ENCODE data around the gene CDKN1B. TPM values are rescaled to one million over a fixed set of nuclear protein-coding genes. Genes with fewer than 3 reads are reported as not detected.
A peak's percentile ranks its signal among the peaks of the same experiment; 100 is the strongest.
"Not testable (repeated sequence)": the region's sequence is repeated elsewhere in the genome, so short reads cannot be mapped to it uniquely, and the experiment has no call there.

The CDKN1B gene
- total RNA-seq, 2 experiments from 2014 or later, result 352 TPM

GRCh38 chr12:12736759-12737676 lies 19.9 kb downstream of the CDKN1B start:
- H3K4me3 ChIP-seq (ENCODE audit: low read length), result peak overlapping the region; percentile 34
- ATAC-seq (ENCODE audit: poor library complexity) (peak; percentile 82), DNase-seq (peak in 13 of 14 experiments; percentile 15 to 87 (median 33))
- POLR2A ChIA-PET, result interaction anchor here (0.5 to 6.2 kb wide), 41 partner anchors 10 to 475 kb away, joined by 3 to 414 read pairs (median 4); partner anchors contain the start of genes BORCS5, CDKN1B, DUSP16 and GPR19
- peaks cover 30% of the 10 kb centered on the region for H3K4me1 ChIP-seq (ENCODE audit: insufficient read depth, low read length)
- no peaks in the 10 kb centered on the region for H3K27me3 ChIP-seq (ENCODE audit: control insufficient read depth in 1 of 2, insufficient read depth in 2 of 2, low read length in 2 of 2)
- no peaks in the 10 kb centered on the region for H3K9me3 ChIP-seq (ENCODE audit: control insufficient read depth in 1 of 2, insufficient read depth in 1 of 2, low read length in 2 of 2)
- Mint-ChIP-seq H3K4me1 (ENCODE audit: low read depth) (peaks cover 41% of the 10 kb centered on the region), H3K9me3 (no peaks in the 10 kb centered on the region), H3K36me3 (ENCODE audit: low read depth) (peaks cover under 1% of the 10 kb centered on the region), H3K4me3 (peak overlapping the region; percentile 58), H3K27ac (peak overlapping the region; percentile 85), H3K27me3 (no peaks in the 10 kb centered on the region)
- TF ChIP-seq CTCF (IDR thresholded peaks at IDR 0.05), result peak; percentile 71
- CTCF ChIA-PET, result interaction anchor here (0.8 to 2.5 kb wide), 34 partner anchors 10 to 403 kb away, joined by 3 to 29 read pairs (median 4); partner anchors contain the start of genes BORCS5, CDKN1B, DDX47 and DUSP16
- peak overlapping the region; percentile 34 to 40 for H3K27ac ChIP-seq (ENCODE audit: low read depth in 1 of 2, low read length in 2 of 2)
- peaks cover 1% of the 10 kb centered on the region for H3K36me3 ChIP-seq (ENCODE audit: insufficient read depth, low read length)
- intact Hi-C loops (cut with DNase I, micrococcal nuclease), result loop anchor here (1.0 to 5.0 kb wide), 8 partner anchors 12 to 361 kb away; partner anchors contain the start of gene GPR19 (in 1 of the 2)

- H3K36me3 Mint-ChIP-seq (ENCODE audit: low read depth); H3K9me3 ChIP-seq (ENCODE audit: control insufficient read depth in 1 of 2, insufficient read depth in 1 of 2, low read length in 2 of 2); H3K27me3 Mint-ChIP-seq; DNase-seq; H3K4me3 ChIP-seq (ENCODE audit: low read length); H3K9me3 Mint-ChIP-seq; ATAC-seq (ENCODE audit: poor library complexity); H3K4me3 Mint-ChIP-seq; H3K27ac ChIP-seq (ENCODE audit: low read depth in 1 of 2, low read length in 2 of 2); H3K27me3 ChIP-seq (ENCODE audit: control insufficient read depth in 1 of 2, insufficient read depth in 2 of 2, low read length in 2 of 2); H3K36me3 ChIP-seq (ENCODE audit: insufficient read depth, low read length): not testable (repeated sequence)
- H3K4me1 Mint-ChIP-seq (ENCODE audit: low read depth), result peaks cover 37% of the 10 kb centered on the region
- CTCF ChIA-PET, result interaction anchor here (0.9 to 2.5 kb wide), 8 partner anchors 11 to 106 kb away, joined by 4 to 29 read pairs (median 16); partner anchors contain the start of gene CDKN1B
- peak overlapping the region; percentile 85 for H3K27ac Mint-ChIP-seq
- POLR2A ChIA-PET, result interaction anchor here (1.2 to 6.2 kb wide), 11 partner anchors 8 to 381 kb away, joined by 3 to 414 read pairs (median 15); partner anchors contain the start of genes BORCS5, CDKN1B, DUSP16 and GPR19
- peaks cover 32% of the 10 kb centered on the region for H3K4me1 ChIP-seq (ENCODE audit: insufficient read depth, low read length)
- intact Hi-C loops (cut with DNase I, micrococcal nuclease), result loop anchor here in 1 of 2 experiments (5.0 kb wide), 1 partner anchor 171 kb away; no protein-coding TSS in a partner anchor
These were observed 21.0 kb downstream of the CDKN1B start for GRCh38 chr12:12738152-12738551.

GRCh38 chr12:12741660-12742059 lies 24.5 kb downstream of the CDKN1B start:
- Histone ChIP-seq H3K27me3 (ENCODE audit: control insufficient read depth in 1 of 2, insufficient read depth in 2 of 2, low read length in 2 of 2) (no peaks in the 10 kb centered on the region), H3K36me3 (ENCODE audit: insufficient read depth, low read length) (no peaks in the 10 kb centered on the region), H3K4me1 (ENCODE audit: insufficient read depth, low read length) (peaks cover 11% of the 10 kb centered on the region), H3K27ac (ENCODE audit: low read depth in 1 of 2, low read length in 2 of 2) (no peak overlapping the region), H3K4me3 (ENCODE audit: low read length) (no peak overlapping the region), H3K9me3 (ENCODE audit: control insufficient read depth in 1 of 2, insufficient read depth in 1 of 2, low read length in 2 of 2) (no peaks in the 10 kb centered on the region)
- POLR2A ChIA-PET, result interaction anchor here (1.8 kb wide), 1 partner anchor 16 kb away, joined by 6 read pairs; no protein-coding TSS in a partner anchor
- no peaks in the 10 kb centered on the region for H3K9me3 Mint-ChIP-seq
- DNase-seq, result no peak
- H3K27ac Mint-ChIP-seq, result no peak overlapping the region
- intact Hi-C loops (cut with DNase I, micrococcal nuclease), result no loop called here
- no peak overlapping the region for H3K4me3 Mint-ChIP-seq
- peaks cover 13% of the 10 kb centered on the region for H3K4me1 Mint-ChIP-seq (ENCODE audit: low read depth)
- no peaks in the 10 kb centered on the region for H3K27me3 Mint-ChIP-seq
- peaks cover 5% of the 10 kb centered on the region for H3K36me3 Mint-ChIP-seq (ENCODE audit: low read depth)
- no peak for ATAC-seq (ENCODE audit: poor library complexity)
- CTCF ChIA-PET, result no interaction called here
- TF ChIP-seq CTCF (IDR thresholded peaks at IDR 0.05), result no peak

All from CD4-positive, alpha-beta T cell (primary cell).